ENCODE measurements around the gene ACTL9. TPM values are rescaled to one million over a fixed set of nuclear protein-coding genes. Genes with fewer than 3 reads are reported as not detected.
A peak's percentile ranks its signal among the peaks of the same experiment; 100 is the strongest.

Gene ACTL9
- total RNA-seq, 2 donors from 2014 or later: not detected

GRCh38 chr19:8654591-8655339 lies 43.8 kb downstream of the ACTL9 start:
- H3K9me3 Mint-ChIP-seq: no peaks in the 10 kb centered on the region
- peak; percentile 63 to 71 for DNase-seq
- peaks cover 18% of the 10 kb centered on the region for H3K4me1 Mint-ChIP-seq (ENCODE audit: low read depth)
- H3K36me3 Mint-ChIP-seq (ENCODE audit: insufficient read depth in 2 of 2): no peaks in the 10 kb centered on the region
- H3K4me3 Mint-ChIP-seq: peak overlapping the region; percentile 59 to 62
- peak; percentile 65 to 79 for ATAC-seq (replicated peaks in 1 of 2)
- peaks cover 9% of the 10 kb centered on the region for H3K27me3 Mint-ChIP-seq (ENCODE audit: low read depth)
- H3K27ac Mint-ChIP-seq: no peak overlapping the region

DNA sequence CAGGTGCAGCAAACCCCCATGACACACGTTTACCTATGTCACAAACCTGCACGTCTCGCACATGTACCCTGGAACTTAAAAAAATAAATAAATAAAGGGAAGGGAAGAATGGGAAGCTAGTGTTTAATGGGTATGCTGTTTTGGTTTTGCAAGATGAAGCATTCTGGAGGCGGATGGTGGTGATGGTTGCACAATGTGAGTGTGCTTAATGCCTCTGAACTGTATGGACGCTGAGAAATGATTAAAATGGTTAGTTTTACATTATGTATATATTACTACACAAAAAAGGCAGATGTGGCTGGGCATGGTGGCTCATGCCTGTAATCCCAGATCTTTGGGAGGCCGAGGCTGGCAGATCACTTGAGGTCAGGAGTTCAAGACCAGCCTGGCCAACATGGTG lies 50.4 kb downstream of the ACTL9 start:
- H3K4me1 Mint-ChIP-seq (ENCODE audit: low read depth): no peaks in the 10 kb centered on the region

More for the DNA sequence above, 50.4 kb downstream of the ACTL9 start:
- ATAC-seq (replicated peaks in 1 of 2) (no peak), DNase-seq (no peak)
- Mint-ChIP-seq H3K9me3 (no peaks in the 10 kb centered on the region), H3K4me3 (no peak overlapping the region), H3K27me3 (ENCODE audit: low read depth) (no peaks in the 10 kb centered on the region), H3K27ac (no peak overlapping the region), H3K36me3 (ENCODE audit: insufficient read depth in 2 of 2) (no peaks in the 10 kb centered on the region)

Other genes starting within 250 kb of the ACTL9 start
- 1 to 10 TPM; 1.3 to 1.9 TPM for gene PRAM1, start 196.2 kb downstream of the ACTL9 start, total RNA-seq
- gene ZNF414, start 184.6 kb downstream of the ACTL9 start, total RNA-seq: 10 to 100 TPM; 25.7 to 29.9 TPM
- gene MYO1F, start 121.4 kb downstream of the ACTL9 start, total RNA-seq: 10 to 100 TPM; 23.3 to 54.1 TPM
- 1 to 10 TPM; 7.3 to 9.6 TPM for gene ADAMTS10, start 88.1 kb downstream of the ACTL9 start, total RNA-seq
- not detected for gene NFILZ, start 68.2 kb downstream of the ACTL9 start, total RNA-seq
- gene OR2Z1, start 22.8 kb upstream of the ACTL9 start, total RNA-seq: not detected
- 10 to 100 TPM; 52.2 to 53.7 TPM for gene ZNF558, start 133.5 kb upstream of the ACTL9 start, total RNA-seq
- gene MBD3L1, start 133.6 kb upstream of the ACTL9 start, total RNA-seq: not detected